Activated T-cell treated with anti-CD3 and anti-CD28 coated beads, Interleukin-2, amount 50 U/mL, for 72 hours (primary cell): ENCODE data around the gene CACNA1C. TPM values are rescaled to one million over a fixed set of nuclear protein-coding genes. Genes with fewer than 3 reads are reported as not detected.

ENCODE experiments used
- ATAC-seq, 2 donors: fragments of 150-1000 bp; cut with Tn5 transposase; replicated peaks in 1 of 2; 2 replicates each; pipeline ENCODE4 v1.10.0; 2021; ENCODE audit warnings: moderate library complexity in 2 of 2, mild to moderate bottlenecking in 1 of 2
- DNase-seq, 2 donors: peaks; one replicate each; pipeline ENCODE4 v3.0.0; 2021 to 2022; ENCODE audit warnings: mixed read lengths in 1 of 2
- H3K27ac Mint-ChIP-seq: one replicate; pipeline ENCODE4 v1.8.0; 2022; ENCODE audit warnings: mild to moderate bottlenecking, moderate library complexity, mixed read lengths
- H3K27me3 Mint-ChIP-seq: one replicate; pipeline ENCODE4 v1.8.0; 2022; ENCODE audit warnings: low read depth, mixed read lengths
- H3K36me3 Mint-ChIP-seq, 2 donors: one replicate each; pipeline ENCODE4 v1.8.0; 2022; ENCODE audit warnings: mixed read lengths in 2 of 2, mild to moderate bottlenecking in 1 of 2; ENCODE audit not compliant: insufficient read depth in 2 of 2
- H3K4me1 Mint-ChIP-seq: one replicate; pipeline ENCODE4 v1.8.0; 2022; ENCODE audit warnings: low read depth, mixed read lengths
- H3K4me3 Mint-ChIP-seq, 2 donors: one replicate each; pipeline ENCODE4 v1.8.0; 2022; ENCODE audit warnings: mild to moderate bottlenecking in 2 of 2, mixed read lengths in 2 of 2, moderate library complexity in 2 of 2
- H3K9me3 Mint-ChIP-seq, 2 donors: one replicate each; pipeline ENCODE4 v1.8.0; 2022; ENCODE audit warnings: mixed read lengths in 2 of 2
- total RNA-seq, 2 donors: library from RNA; stranded (reverse); gene quantifications; one replicate each; pipeline ENCODE4 v1.2.3, GENCODE V29; 2022

CACNA1C gene
- total RNA-seq, 2 donors from 2014 or later, result 0.14 to 0.21 TPM

- no peaks in the 10 kb centered on the region for H3K9me3 Mint-ChIP-seq
- ATAC-seq, result no peak
- H3K4me1 Mint-ChIP-seq, result peaks cover 8% of the 10 kb centered on the region
- peaks cover 68% of the 10 kb centered on the region for H3K27me3 Mint-ChIP-seq
- DNase-seq, result no peak
- H3K36me3 Mint-ChIP-seq, result peaks cover 0 to 4% of the 10 kb centered on the region in 2 donors
- no peak overlapping the region for H3K27ac Mint-ChIP-seq
- no peak overlapping the region for H3K4me3 Mint-ChIP-seq
These were observed 2.9 kb upstream of the CACNA1C start for GRCh38 chr12:2049604-2050540.

- Mint-ChIP-seq H3K27me3 (peaks cover 76% of the 10 kb centered on the region), H3K36me3 (peaks cover 0 to 4% of the 10 kb centered on the region in 2 donors), H3K4me1 (peaks cover 9% of the 10 kb centered on the region), H3K9me3 (no peaks in the 10 kb centered on the region), H3K27ac (no peak overlapping the region), H3K4me3 (peak overlapping the region; percentile 14 to 74)
- DNase-seq, result no peak
- no peak for ATAC-seq
These were observed 826 bp upstream of the CACNA1C start for GRCh38 chr12:2051700-2052621.

- Mint-ChIP-seq H3K27ac (no peak overlapping the region), H3K36me3 (peaks cover 0 to 4% of the 10 kb centered on the region in 2 donors), H3K9me3 (no peaks in the 10 kb centered on the region), H3K4me1 (peaks cover 9% of the 10 kb centered on the region), H3K4me3 (no peak overlapping the region), H3K27me3 (peaks cover 78% of the 10 kb centered on the region)
- no peak for DNase-seq
- ATAC-seq, result no peak
These were observed 904 bp downstream of the CACNA1C start for GRCh38 chr12:2053691-2054090.

- H3K27ac Mint-ChIP-seq, result no peak overlapping the region
- DNase-seq (no peak), ATAC-seq (no peak)
- no peaks in the 10 kb centered on the region for H3K9me3 Mint-ChIP-seq
- peaks cover 74% of the 10 kb centered on the region for H3K27me3 Mint-ChIP-seq
- H3K36me3 Mint-ChIP-seq, result peaks cover 0 to 4% of the 10 kb centered on the region in 2 donors
- H3K4me3 Mint-ChIP-seq, result peak overlapping the region; percentile 49 to 76
- peaks cover 9% of the 10 kb centered on the region for H3K4me1 Mint-ChIP-seq
These were observed 1.6 kb downstream of the CACNA1C start for GRCh38 chr12:2054091-2055018.

GRCh38 chr12:2057041-2057794 lies 4.4 kb downstream of the CACNA1C start:
- peaks cover 9% of the 10 kb centered on the region for H3K4me1 Mint-ChIP-seq
- DNase-seq (peak; percentile 70 to 71), ATAC-seq (peak in 1 of 2 donors; percentile 47)
- H3K36me3 Mint-ChIP-seq, result peaks cover 0 to 4% of the 10 kb centered on the region in 2 donors
- no peaks in the 10 kb centered on the region for H3K9me3 Mint-ChIP-seq
- peaks cover 46% of the 10 kb centered on the region for H3K27me3 Mint-ChIP-seq
- H3K4me3 Mint-ChIP-seq, result no peak overlapping the region
- H3K27ac Mint-ChIP-seq, result no peak overlapping the region

- peaks cover 0 to 4% of the 10 kb centered on the region in 2 donors for H3K36me3 Mint-ChIP-seq
- peaks cover 51% of the 10 kb centered on the region for H3K27me3 Mint-ChIP-seq
These were observed 5.1 kb downstream of the CACNA1C start for GRCh38 chr12:2057795-2058408.

GRCh38 chr12:2058837-2059236 lies 6.0 kb downstream of the CACNA1C start:
- Mint-ChIP-seq H3K36me3 (peaks cover 0 to 2% of the 10 kb centered on the region in 2 donors), H3K9me3 (no peaks in the 10 kb centered on the region), H3K4me3 (no peak overlapping the region), H3K27ac (no peak overlapping the region), H3K4me1 (peaks cover 12% of the 10 kb centered on the region), H3K27me3 (peaks cover 54% of the 10 kb centered on the region)
- ATAC-seq (no peak), DNase-seq (no peak)

More at GRCh38 chr12:2057795-2058408, 5.1 kb downstream of the CACNA1C start:
- Mint-ChIP-seq H3K9me3 (no peaks in the 10 kb centered on the region), H3K27ac (no peak overlapping the region), H3K4me3 (no peak overlapping the region), H3K4me1 (peaks cover 9% of the 10 kb centered on the region)
- DNase-seq, result no peak
- no peak for ATAC-seq

- H3K4me1 Mint-ChIP-seq, result peaks cover 13% of the 10 kb centered on the region
- peaks cover 39% of the 10 kb centered on the region for H3K27me3 Mint-ChIP-seq
- DNase-seq, result no peak
- H3K27ac Mint-ChIP-seq, result no peak overlapping the region
- no peak overlapping the region for H3K4me3 Mint-ChIP-seq
- H3K36me3 Mint-ChIP-seq, result no peaks in the 10 kb centered on the region
- ATAC-seq, result no peak
- no peaks in the 10 kb centered on the region for H3K9me3 Mint-ChIP-seq
These were observed 8.6 kb downstream of the CACNA1C start for GRCh38 chr12:2061402-2061801.

GRCh38 chr12:2064071-2064507 lies 11.3 kb downstream of the CACNA1C start:
- DNase-seq, result peak in 1 of 2 donors; percentile 26

GRCh38 chr12:2068653-2069052 lies 15.9 kb downstream of the CACNA1C start:
- H3K36me3 Mint-ChIP-seq, result peaks cover 6 to 13% of the 10 kb centered on the region in 2 donors

More at GRCh38 chr12:2064071-2064507, 11.3 kb downstream of the CACNA1C start:
- H3K27me3 Mint-ChIP-seq, result peaks cover 17% of the 10 kb centered on the region
- peaks cover 0 to under 1% of the 10 kb centered on the region in 2 donors for H3K9me3 Mint-ChIP-seq
- peak overlapping the region; percentile 45 for H3K27ac Mint-ChIP-seq
- no peaks in the 10 kb centered on the region for H3K36me3 Mint-ChIP-seq
- H3K4me3 Mint-ChIP-seq, result peak overlapping the region; percentile 70 to 71
- peak; percentile 68 to 82 for ATAC-seq
- H3K4me1 Mint-ChIP-seq, result peaks cover 13% of the 10 kb centered on the region

GRCh38 chr12:2070440-2071045 lies 17.8 kb downstream of the CACNA1C start:
- peaks cover 6 to 13% of the 10 kb centered on the region in 2 donors for H3K36me3 Mint-ChIP-seq
- H3K27me3 Mint-ChIP-seq, result peaks cover 12% of the 10 kb centered on the region
- DNase-seq (no peak), ATAC-seq (no peak)
- peaks cover 8 to 12% of the 10 kb centered on the region in 2 donors for H3K9me3 Mint-ChIP-seq
- H3K4me1 Mint-ChIP-seq, result no peaks in the 10 kb centered on the region
- H3K27ac Mint-ChIP-seq, result no peak overlapping the region
- H3K4me3 Mint-ChIP-seq, result no peak overlapping the region

More at GRCh38 chr12:2068653-2069052, 15.9 kb downstream of the CACNA1C start:
- Mint-ChIP-seq H3K4me1 (peaks cover 11% of the 10 kb centered on the region), H3K9me3 (peaks cover 8 to 12% of the 10 kb centered on the region in 2 donors), H3K27me3 (peaks cover 15% of the 10 kb centered on the region), H3K27ac (no peak overlapping the region), H3K4me3 (no peak overlapping the region)
- ATAC-seq (no peak), DNase-seq (no peak)
